ENCODE measurements around the gene RPS6KA4.
"Not testable (repeated sequence)": the region's sequence is repeated elsewhere in the genome, so short reads cannot be mapped to it uniquely, and the experiment has no call there.

Gene RPS6KA4

DNA sequence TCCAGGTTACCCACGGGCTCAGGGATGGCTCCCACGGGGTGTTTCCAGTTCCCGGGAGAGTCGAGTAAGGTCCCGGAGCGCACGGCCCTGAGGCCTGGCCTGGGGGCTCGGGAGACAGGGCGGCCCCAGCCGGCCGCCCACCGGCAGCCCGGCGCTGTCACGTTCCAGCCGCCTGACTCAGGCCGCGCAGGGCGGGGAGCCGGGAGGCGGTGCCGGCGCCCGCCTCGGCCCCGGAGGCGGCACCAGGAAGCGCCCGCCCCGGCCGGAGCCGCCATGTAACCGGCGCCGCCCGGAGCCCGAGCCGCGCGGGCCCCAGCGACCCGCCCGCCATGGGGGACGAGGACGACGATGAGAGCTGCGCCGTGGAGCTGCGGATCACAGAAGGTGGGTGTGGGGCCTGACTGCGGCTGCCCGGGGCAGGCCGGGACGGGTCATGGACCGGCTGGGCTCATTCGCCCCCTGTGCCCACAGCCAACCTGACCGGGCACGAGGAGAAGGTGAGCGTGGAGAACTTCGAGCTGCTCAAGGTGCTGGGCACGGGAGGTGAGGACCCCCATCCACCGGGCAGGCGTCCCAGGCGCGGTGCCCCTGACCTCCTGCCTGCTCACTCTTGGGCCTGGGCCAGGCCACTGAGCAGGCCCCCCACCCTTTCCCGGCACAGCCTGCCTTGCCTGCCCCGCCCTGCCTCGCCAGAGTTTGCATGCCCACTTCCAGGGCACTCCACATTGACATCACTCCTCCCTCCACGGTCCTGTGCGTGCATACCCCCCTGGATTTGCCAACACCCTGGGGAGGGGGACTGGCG is at the start of gene RPS6KA4:
RPS6KA4 (plus strand) TSS at position 256 of the 805 bp plus-strand sequence; CDS start at position 330, 74 bp downstream.
- H3K4me3 ChIP-seq = peak within 1 kb of the TSS; percentile 84
- H3K9ac ChIP-seq (ENCODE audit: insufficient read length) = peak within 1 kb of the TSS; percentile 71
- H3K27ac ChIP-seq = no peak within 1 kb of the TSS
- TF ChIP-seq POLR2AphosphoS5 (IDR thresholded peaks at IDR 0.05; ENCODE audit: borderline replicate concordance, low read depth, low read length) (peak; percentile 37; the same call in 1 of the 2 replicates), FOXP2 (optimal IDR thresholded peaks at IDR 0.05; ENCODE audit: control extremely low read depth, extremely low read length, insufficient read depth) (no peak), EZH2 (IDR thresholded peaks at IDR 0.05) (no peak)
- H3K9me3 ChIP-seq (ENCODE audit: low read depth, low read length) = no peaks in the 10 kb centered on the region
- no peaks in the 10 kb centered on the region; the same call in 1 of the 2 replicates for H3K36me3 ChIP-seq (ENCODE audit: insufficient read depth, low read length)
- no peak for DNase-seq (ENCODE audit: low read depth, low spot score)

DNA sequence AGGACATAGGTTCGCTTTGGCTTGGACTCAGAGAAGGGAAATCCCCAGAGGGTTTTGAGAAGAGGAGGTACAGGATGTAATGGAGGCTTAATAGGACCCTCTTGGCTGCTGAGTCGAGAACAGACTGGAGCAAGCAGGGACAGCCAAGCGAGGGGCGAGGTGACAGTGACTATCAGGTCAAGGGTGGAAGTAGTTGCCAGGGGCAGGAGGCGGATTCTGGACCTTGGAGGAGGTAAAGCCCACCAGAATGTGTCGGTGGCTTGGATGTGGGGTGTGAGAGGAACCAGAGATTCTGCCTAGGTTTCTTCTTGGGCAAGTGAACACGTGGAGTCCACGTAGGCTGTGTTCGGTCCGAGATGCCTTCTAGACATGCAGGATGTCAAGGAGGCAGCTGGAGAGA is 46.0 kb upstream of the RPS6KA4 start:
- Histone ChIP-seq H3K4me3 (no peak overlapping the region), H3K9ac (ENCODE audit: insufficient read length) (no peak overlapping the region), H3K36me3 (ENCODE audit: insufficient read depth, low read length) (peaks cover 5% of the 10 kb centered on the region; the same call in 1 of the 2 replicates), H3K27ac (no peak overlapping the region), H3K9me3 (ENCODE audit: low read depth, low read length) (no peaks in the 10 kb centered on the region)
- no peak; the same call in 1 of the 2 replicates for TF ChIP-seq POLR2AphosphoS5 (IDR thresholded peaks at IDR 0.05; ENCODE audit: borderline replicate concordance, low read depth, low read length)
- no peak for TF ChIP-seq EZH2 (IDR thresholded peaks at IDR 0.05)
- TF ChIP-seq FOXP2 (optimal IDR thresholded peaks at IDR 0.05; ENCODE audit: control extremely low read depth, extremely low read length, insufficient read depth) = no peak
- DNase-seq (ENCODE audit: low read depth, low spot score) = no peak

DNA sequence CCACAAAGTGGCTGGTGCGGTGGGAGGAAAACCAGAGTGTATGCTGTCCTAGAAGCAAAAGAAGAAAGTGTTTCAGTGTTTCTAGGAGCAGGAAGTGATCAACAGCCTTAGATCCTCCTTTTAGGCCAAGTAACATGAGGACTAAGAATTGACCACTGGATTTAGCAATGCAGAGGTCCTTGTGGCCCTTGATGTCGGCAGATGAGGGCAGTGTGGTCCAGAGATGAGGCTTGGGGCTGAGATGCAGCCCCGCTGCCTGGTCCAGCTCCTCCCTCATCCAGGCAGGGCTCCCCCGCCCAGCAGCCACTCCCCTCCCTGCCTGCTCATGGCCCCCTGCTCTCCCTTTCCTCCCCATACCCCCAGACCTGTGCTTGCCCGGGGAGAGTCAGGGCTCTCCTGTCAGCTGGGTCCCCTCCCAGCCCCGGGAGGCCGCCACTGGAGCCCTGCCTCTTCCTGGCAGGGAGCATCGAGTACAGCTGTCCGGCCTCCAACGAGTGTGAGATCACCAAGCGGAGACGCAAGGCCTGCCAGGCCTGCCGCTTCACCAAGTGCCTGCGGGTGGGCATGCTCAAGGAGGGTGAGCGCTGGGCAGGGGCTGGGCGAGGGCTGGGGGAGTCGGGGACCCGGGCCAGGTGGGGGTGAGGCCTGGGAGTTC is 45.3 kb upstream of the RPS6KA4 start:
- H3K9ac ChIP-seq (ENCODE audit: insufficient read length) = no peak overlapping the region
- no peak overlapping the region for H3K4me3 ChIP-seq
- TF ChIP-seq POLR2AphosphoS5 (IDR thresholded peaks at IDR 0.05; ENCODE audit: borderline replicate concordance, low read depth, low read length) (no peak), EZH2 (IDR thresholded peaks at IDR 0.05) (no peak), FOXP2 (optimal IDR thresholded peaks at IDR 0.05; ENCODE audit: control extremely low read depth, extremely low read length, insufficient read depth) (no peak)
- no peak for DNase-seq (ENCODE audit: low read depth, low spot score)
- no peaks in the 10 kb centered on the region for H3K9me3 ChIP-seq (ENCODE audit: low read depth, low read length)
- no peak overlapping the region for H3K27ac ChIP-seq
- peaks cover 5% of the 10 kb centered on the region; the same call in 1 of the 2 replicates for H3K36me3 ChIP-seq (ENCODE audit: insufficient read depth, low read length)

DNA sequence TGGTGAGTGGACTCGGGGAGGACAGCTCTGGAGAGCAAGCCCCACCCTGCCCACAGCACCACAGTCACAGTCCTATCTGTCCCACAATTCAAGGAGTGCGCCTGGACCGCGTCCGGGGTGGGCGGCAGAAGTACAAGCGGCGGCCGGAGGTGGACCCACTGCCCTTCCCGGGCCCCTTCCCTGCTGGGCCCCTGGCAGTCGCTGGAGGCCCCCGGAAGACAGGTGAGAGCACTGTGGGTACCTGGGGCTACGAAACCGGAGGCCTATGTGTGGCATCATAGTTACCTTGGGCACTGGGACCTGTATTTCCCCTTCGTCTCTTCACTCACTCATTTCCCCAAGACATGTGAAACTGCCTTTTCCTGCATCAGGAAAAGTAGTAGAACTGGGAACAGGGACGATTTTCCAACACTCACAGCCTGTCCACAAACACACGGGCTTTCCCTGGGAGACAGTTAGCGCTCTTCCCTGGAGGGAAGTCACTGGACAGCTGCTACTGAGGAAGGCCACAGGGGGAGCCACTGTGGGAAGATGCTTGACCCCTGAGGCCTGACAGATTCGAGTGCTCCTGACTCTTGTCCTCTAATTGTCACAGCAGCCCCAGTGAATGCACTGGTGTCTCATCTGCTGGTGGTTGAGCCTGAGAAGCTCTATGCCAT is 44.7 kb upstream of the RPS6KA4 start:
- Histone ChIP-seq H3K9me3 (ENCODE audit: low read depth, low read length) (no peaks in the 10 kb centered on the region), H3K27ac (no peak overlapping the region), H3K36me3 (ENCODE audit: insufficient read depth, low read length) (peaks cover 5% of the 10 kb centered on the region; the same call in 1 of the 2 replicates), H3K4me3 (no peak overlapping the region), H3K9ac (ENCODE audit: insufficient read length) (no peak overlapping the region)
- DNase-seq (ENCODE audit: low read depth, low spot score) = no peak
- no peak for TF ChIP-seq FOXP2 (optimal IDR thresholded peaks at IDR 0.05; ENCODE audit: control extremely low read depth, extremely low read length, insufficient read depth)
- no peak for TF ChIP-seq EZH2 (IDR thresholded peaks at IDR 0.05)
- TF ChIP-seq POLR2AphosphoS5 (IDR thresholded peaks at IDR 0.05; ENCODE audit: borderline replicate concordance, low read depth, low read length) = no peak

DNA sequence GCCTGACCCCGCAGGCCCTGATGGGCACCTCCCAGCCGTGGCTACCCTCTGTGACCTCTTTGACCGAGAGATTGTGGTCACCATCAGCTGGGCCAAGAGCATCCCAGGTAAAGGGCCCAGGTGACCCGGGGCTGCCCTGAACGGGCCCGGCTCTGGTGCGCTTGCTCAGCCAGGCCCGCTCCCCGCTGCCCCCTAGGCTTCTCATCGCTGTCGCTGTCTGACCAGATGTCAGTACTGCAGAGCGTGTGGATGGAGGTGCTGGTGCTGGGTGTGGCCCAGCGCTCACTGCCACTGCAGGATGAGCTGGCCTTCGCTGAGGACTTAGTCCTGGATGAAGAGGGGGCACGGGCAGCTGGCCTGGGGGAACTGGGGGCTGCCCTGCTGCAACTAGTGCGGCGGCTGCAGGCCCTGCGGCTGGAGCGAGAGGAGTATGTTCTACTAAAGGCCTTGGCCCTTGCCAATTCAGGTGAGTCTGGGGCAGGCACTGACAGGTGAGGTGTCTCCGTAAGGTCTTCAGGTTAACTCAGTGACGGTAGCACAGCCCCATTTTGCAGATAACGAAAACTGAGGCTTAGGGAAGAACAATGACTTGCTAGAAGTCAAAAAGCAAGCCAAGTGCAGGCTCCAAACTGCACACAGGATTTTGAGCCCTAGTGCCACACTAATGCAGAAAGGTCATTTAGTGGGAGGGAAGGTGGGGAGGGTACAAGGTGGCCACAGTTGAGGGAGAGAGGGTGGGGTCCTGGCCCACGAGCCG is 44.0 kb upstream of the RPS6KA4 start:
- H3K9ac ChIP-seq (ENCODE audit: insufficient read length) = no peak overlapping the region
- no peak overlapping the region for H3K4me3 ChIP-seq
- H3K36me3 ChIP-seq (ENCODE audit: insufficient read depth, low read length) = peaks cover 5% of the 10 kb centered on the region; the same call in 1 of the 2 replicates
- DNase-seq (ENCODE audit: low read depth, low spot score) = no peak
- no peak for TF ChIP-seq POLR2AphosphoS5 (IDR thresholded peaks at IDR 0.05; ENCODE audit: borderline replicate concordance, low read depth, low read length)
- H3K27ac ChIP-seq = no peak overlapping the region
- H3K9me3 ChIP-seq (ENCODE audit: low read depth, low read length) = no peaks in the 10 kb centered on the region

- not testable (repeated sequence) for DNase-seq (ENCODE audit: low read depth, low spot score); H3K9me3 ChIP-seq (ENCODE audit: low read depth, low read length); H3K36me3 ChIP-seq (ENCODE audit: insufficient read depth, low read length)
- Histone ChIP-seq H3K4me3 (peak overlapping the region; percentile 96), H3K27ac (peak overlapping the region; percentile 100; the same call in 1 of the 2 replicates), H3K9ac (ENCODE audit: insufficient read length) (peak overlapping the region; percentile 97)
- TF ChIP-seq POLR2AphosphoS5 (IDR thresholded peaks at IDR 0.05; ENCODE audit: borderline replicate concordance, low read depth, low read length) = peak; percentile 10; the same call in 1 of the 2 replicates
These were observed 43.1 kb upstream of the RPS6KA4 start for GRCh38 chr11:64315667-64316526.

DNA sequence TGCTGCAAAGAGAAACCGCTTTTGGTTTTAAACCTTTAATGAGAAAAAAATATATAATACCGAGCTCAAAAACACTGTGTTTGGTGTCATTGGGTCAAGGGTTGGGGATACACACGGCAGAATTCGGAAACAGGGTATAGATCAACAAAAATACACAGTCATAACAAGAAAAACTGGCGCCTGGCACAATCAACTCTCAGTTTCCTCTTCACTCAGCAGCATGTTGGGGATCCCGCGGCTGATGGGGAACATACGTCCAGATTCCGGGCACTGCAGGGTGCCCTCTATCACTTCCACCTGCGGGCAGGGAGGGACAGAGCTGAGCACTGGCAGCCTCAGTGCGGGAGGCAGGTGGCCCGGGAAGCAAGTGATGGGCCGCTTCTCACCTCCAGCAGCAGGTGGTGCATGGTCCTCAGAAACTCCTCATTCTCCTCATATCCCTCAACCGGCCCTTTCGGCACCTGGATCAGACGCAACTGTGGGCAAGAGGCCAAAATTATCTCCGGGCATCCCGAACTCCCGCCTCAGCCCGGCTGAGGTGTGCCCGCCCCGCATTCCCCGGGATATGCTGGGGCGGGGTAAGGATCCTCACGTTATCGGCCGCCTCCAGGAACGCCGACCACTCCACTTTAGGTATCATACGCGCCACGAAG is 42.2 kb upstream of the RPS6KA4 start:
- peak overlapping the region; percentile 97 for H3K9ac ChIP-seq (ENCODE audit: insufficient read length)
- no peaks in the 10 kb centered on the region for H3K9me3 ChIP-seq (ENCODE audit: low read depth, low read length)
- peak overlapping the region; percentile 96 for H3K4me3 ChIP-seq
- H3K36me3 ChIP-seq (ENCODE audit: insufficient read depth, low read length) = peaks cover 5% of the 10 kb centered on the region; the same call in 1 of the 2 replicates
- no peak for DNase-seq (ENCODE audit: low read depth, low spot score)
- no peak for TF ChIP-seq POLR2AphosphoS5 (IDR thresholded peaks at IDR 0.05; ENCODE audit: borderline replicate concordance, low read depth, low read length)
- TF ChIP-seq EZH2 (IDR thresholded peaks at IDR 0.05) = no peak
- no peak for TF ChIP-seq FOXP2 (optimal IDR thresholded peaks at IDR 0.05; ENCODE audit: control extremely low read depth, extremely low read length, insufficient read depth)
- peak overlapping the region; percentile 100 for H3K27ac ChIP-seq
